ENCODE results near the gene ABLIM2. TPM values are rescaled to one million over a fixed set of nuclear protein-coding genes. Genes with fewer than 3 reads are reported as not detected.

ABLIM2 gene
- total RNA-seq = 13.5 TPM

DNA sequence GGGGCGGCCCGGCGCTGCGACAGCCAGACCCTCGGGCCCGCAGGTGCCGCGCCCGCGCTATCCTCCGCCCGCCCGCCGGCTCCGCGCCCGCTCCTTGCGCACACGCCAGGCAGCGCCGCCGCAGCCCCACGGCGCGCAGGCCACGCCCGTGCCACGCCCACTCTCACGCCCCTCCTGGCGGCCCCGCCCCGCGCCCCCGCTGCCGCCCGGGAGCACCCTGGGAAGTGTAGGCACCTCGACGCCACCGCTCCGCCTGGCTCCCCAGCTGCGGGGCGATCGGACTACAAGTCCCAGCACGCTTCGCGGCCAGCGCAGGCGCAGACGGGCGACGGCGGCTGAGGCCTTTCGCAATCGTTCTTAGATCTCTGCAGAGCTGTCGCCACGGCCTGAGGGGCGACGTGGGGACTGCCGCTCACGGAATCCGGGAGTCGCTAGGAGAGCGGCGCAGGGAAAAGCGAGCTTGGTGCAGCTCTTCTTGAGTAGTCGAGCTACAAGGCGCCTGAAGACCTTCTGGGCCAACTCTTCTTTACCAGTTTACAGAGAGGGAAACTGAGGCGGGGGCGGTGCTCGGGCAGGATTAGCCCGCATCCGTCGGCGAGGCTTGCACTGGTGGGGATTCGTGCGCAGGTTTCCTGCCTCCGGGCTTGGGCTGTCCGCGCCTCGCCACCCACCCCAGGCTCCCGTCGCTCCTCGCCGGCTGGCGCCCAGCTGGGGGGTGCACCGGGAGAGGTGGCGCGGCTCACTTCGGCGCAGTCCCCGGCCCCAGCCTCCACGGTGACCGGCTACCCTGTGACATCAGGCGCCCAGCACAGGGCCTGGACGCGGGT lies at the start of gene ABLIM2:
Gene ABLIM2 (minus strand): TSS at position 104 of the 827 bp plus-strand sequence. CDS start 124 bp downstream, outside the sequence.

DNA sequence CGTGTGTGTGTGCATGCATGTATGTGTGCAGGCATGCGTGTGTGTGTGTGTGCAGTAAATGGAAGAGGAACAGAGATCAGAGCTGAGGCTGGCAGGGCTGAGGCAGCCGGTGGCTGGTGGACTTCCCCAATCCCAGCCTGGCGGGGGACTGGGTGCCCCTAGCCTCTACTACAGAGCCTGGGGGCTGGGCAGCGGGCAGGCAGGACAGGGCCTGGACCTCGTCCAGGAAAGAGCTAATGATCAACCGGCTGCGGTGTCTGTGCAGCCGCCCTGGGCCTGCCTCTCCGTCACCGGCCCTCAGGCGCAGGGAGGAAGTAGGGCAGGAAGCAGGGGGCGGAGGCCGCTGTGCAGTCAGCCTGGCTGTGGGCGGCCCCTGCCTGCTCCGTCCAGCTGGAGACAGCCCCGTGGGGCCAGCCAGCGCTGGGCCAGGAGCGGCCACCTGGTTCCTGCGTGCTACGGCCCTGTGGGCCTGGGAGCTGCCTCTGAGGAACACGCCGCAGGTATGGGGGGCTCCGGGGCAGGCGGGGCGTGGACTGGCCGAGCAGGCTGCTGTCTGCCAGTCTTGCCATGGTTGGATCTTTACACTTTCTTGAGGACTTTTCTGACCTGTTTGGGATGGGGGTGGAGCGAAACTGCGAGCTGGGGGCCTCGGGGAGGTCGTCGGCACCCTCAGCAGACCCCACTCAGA lies 40.4 kb upstream of the ABLIM2 start, which contains the start of gene SH3TC1:
Gene SH3TC1 (plus strand): TSS at position 385 of the 688 bp plus-strand sequence. CDS start 5,905 bp downstream, outside the sequence.

DNA sequence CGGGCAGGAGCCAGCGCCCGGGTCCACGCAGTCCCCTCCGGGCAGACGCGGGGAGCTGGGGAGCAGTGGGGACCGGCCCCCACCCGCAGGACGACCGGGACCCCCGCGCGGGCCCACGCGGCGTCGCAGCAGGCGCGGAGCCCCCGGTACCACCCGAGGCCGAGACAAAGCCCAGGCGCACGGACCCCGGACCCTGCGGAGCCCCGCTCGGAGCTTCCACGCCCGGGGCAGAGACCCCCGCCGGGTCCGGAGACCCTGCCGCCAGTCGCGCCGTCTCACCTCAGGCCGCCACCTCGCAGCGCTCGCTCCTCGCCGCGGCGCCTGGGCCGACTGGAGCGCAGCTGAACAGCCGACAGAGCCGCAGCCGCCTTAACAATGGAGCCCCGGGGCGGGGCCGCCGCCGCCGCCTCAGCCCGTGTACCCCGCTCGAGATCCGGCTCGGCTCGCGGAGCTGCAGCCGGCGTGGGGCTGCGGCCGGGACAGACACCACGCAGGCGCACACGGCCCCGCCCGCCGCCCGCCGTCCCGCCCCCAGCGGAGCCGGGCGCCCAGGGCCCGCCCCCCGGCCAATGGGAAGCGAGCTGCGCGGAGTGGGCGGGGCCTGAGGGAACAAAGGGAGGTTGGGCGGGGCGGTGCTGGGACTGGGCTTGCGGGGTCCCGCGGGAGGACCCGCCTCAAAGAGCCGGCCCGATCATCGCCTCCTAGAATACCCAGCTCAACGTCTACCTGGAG lies 219.1 kb downstream of the ABLIM2 start, which contains the start of gene AFAP1:
Gene AFAP1 (minus strand): TSS at position 485 of the 732 bp plus-strand sequence. CDS start 67,783 bp downstream, outside the sequence.

Other genes starting within 250 kb of the ABLIM2 start
- gene AFAP1, start 219.0 kb downstream of the ABLIM2 start, total RNA-seq = 57.6 TPM
- 13.4 TPM for gene SH3TC1, start 40.5 kb upstream of the ABLIM2 start, total RNA-seq
- 44.8 TPM for gene HTRA3, start 110.9 kb upstream of the ABLIM2 start, total RNA-seq

All from camera-type eye (tissue), 1 donor.